ENCODE measurements around the gene NSD2. TPM values are rescaled to one million over a fixed set of nuclear protein-coding genes. Genes with fewer than 3 reads are reported as not detected.

Gene NSD2
- total RNA-seq, 2 donors from 2014 or later, result 18.8 to 35.4 TPM

DNA sequence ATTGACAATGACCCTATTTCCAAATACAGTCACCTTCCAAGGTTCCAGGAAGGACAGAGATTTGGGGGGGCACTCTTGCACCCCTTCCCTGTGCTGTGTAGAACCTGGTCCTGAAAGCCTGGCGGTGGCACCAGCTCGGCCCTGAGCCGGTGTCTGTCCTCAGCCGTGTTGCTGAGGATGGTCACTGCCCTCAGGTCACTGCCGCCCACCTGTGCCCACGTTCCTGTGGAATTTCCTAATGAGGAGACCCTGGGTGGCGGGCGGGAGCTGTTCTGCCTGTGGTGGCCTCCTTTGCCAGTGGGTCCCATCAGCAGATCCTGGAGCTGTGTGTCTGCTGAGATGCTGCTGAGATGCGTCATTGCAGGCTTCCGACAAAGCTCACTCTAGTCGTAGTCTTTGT, 104.7 kb downstream of the NSD2 start:
- H3K27ac ChIP-seq, result no peak overlapping the region
- no peaks in the 10 kb centered on the region for H3K27me3 ChIP-seq (replicated peaks; ENCODE audit: insufficient read depth)
- ATAC-seq (ENCODE audit: insufficient number of reproducible peaks, low FRiP score, low read depth) (no peak), DNase-seq (ENCODE audit: low spot score) (no peak)
- TF ChIP-seq, protein P1, sequence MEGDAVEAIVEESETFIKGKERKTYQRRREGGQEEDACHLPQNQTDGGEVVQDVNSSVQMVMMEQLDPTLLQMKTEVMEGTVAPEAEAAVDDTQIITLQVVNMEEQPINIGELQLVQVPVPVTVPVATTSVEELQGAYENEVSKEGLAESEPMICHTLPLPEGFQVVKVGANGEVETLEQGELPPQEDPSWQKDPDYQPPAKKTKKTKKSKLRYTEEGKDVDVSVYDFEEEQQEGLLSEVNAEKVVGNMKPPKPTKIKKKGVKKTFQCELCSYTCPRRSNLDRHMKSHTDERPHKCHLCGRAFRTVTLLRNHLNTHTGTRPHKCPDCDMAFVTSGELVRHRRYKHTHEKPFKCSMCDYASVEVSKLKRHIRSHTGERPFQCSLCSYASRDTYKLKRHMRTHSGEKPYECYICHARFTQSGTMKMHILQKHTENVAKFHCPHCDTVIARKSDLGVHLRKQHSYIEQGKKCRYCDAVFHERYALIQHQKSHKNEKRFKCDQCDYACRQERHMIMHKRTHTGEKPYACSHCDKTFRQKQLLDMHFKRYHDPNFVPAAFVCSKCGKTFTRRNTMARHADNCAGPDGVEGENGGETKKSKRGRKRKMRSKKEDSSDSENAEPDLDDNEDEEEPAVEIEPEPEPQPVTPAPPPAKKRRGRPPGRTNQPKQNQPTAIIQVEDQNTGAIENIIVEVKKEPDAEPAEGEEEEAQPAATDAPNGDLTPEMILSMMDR (IDR thresholded peaks at IDR 0.05), result no peak
- H3K4me3 ChIP-seq, result no peak overlapping the region
- peaks cover 36% of the 10 kb centered on the region for H3K36me3 ChIP-seq
- no peaks in the 10 kb centered on the region for H3K4me1 ChIP-seq (ENCODE audit: control insufficient read depth in 1 of 2, low read depth in 2 of 2)
- no peaks in the 10 kb centered on the region for H3K9me3 ChIP-seq

DNA sequence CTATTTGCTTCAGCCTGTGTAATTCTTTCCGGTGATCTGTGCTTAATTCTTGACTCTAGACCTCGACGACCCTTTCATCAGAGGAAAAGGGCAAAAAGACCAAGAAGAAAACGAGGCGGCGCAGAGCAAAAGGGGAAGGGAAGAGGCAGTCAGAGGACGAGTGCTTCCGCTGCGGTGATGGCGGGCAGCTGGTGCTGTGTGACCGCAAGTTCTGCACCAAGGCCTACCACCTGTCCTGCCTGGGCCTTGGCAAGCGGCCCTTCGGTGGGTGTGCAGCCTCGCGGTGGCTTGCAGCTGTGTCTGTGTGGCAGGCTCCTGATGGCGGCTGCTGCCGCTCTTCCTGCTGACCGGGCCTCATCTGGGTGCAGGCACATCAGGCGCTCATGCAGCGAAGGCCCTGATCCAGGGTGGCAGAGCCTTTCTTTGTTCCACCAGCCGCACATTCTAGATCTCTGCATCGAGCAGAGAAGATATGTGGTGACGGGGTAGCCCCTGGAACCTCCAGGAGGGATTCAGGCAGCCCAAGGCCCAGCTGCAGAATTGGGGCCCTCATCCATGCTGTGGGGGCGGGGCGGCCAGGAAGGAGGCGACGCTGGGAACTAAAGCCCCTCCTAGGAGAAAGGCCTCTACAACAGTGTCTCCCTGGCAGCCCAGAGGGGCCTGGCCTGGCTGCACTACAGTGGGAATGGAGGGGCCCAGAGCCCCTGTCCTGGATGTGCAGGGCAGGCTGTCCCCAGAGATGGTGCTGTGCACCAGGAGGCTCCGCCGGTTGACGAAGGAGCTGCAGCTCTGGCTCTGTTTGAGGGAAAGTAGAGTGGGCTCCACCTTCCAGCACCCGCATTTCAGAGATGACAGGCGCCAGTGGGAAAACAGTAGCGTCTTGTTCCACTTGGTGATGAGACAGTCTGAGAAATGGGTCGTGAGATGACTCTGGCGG, 105.5 kb downstream of the NSD2 start:
- Histone ChIP-seq H3K27ac (no peak overlapping the region), H3K27me3 (replicated peaks; ENCODE audit: insufficient read depth) (no peaks in the 10 kb centered on the region), H3K9me3 (no peaks in the 10 kb centered on the region), H3K36me3 (peaks cover 36% of the 10 kb centered on the region), H3K4me1 (ENCODE audit: control insufficient read depth in 1 of 2, low read depth in 2 of 2) (no peaks in the 10 kb centered on the region), H3K4me3 (no peak overlapping the region)
- ATAC-seq (ENCODE audit: insufficient number of reproducible peaks, low FRiP score, low read depth) (no peak), DNase-seq (ENCODE audit: low spot score) (no peak)
- TF ChIP-seq, protein P1 (IDR thresholded peaks at IDR 0.05), result no peak

DNA sequence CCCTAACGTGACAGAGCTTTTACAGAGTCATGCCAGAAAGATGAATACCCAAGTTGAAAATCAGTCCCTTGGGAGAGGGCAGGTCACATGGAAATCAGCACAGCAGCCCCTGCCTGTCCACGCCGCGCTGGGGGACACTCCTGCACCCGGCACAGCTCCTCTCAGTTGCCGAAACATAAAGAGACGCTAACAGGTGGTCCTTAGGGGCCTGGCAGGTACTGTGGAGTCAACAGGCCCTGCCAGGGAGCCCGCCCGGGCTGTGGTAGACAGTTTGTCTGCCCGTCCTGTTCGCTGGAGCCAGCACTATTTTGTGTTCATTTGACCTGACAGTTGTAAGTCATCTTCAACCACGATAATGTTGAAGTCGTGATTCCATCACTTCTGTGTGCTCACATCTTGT, 107.0 kb downstream of the NSD2 start:
- Histone ChIP-seq H3K27ac (no peak overlapping the region), H3K27me3 (replicated peaks; ENCODE audit: insufficient read depth) (no peaks in the 10 kb centered on the region), H3K36me3 (peaks cover 45% of the 10 kb centered on the region), H3K9me3 (no peaks in the 10 kb centered on the region), H3K4me3 (no peak overlapping the region), H3K4me1 (ENCODE audit: control insufficient read depth in 1 of 2, low read depth in 2 of 2) (no peaks in the 10 kb centered on the region)
- DNase-seq (ENCODE audit: low spot score) (no peak), ATAC-seq (ENCODE audit: insufficient number of reproducible peaks, low FRiP score, low read depth) (no peak)
- TF ChIP-seq, protein P1 (IDR thresholded peaks at IDR 0.05), result no peak

DNA sequence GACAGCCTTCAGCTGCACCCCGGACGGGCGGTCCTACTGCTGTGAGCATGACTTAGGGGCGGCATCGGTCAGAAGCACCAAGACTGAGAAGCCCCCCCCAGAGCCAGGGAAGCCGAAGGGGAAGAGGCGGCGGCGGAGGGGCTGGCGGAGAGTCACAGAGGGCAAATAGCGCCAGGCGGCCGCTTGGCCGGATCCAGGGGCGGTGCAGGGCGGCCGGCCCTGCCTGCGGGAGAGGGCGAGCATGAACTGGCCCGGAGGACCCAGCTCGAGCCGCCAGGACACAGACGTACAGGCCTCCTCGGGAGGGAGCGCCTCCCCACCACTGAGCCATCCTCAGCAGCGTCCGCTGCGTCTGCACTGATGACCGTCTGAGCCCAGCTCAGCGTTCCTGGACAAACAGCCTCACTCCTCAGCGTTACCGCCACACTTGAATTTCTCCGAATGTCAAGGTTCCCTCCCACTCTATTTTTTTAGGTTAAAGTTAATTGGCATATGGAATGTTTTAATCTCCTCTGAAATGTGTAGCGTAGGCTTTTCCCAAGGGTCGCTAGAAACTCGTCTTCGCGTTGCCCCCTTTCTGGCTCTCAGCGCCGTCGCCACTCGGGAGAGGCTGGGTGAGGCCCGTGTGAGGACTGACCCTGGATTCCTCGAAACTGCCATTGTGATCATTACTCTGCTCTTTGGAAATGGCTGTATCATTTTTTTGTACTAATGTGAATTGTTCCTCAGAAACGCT, 107.7 kb downstream of the NSD2 start:
- ATAC-seq (ENCODE audit: insufficient number of reproducible peaks, low FRiP score, low read depth), result no peak
- DNase-seq (ENCODE audit: low spot score), result no peak

More for the DNA sequence above, 107.7 kb downstream of the NSD2 start:
- TF ChIP-seq, protein P1 (IDR thresholded peaks at IDR 0.05), result no peak
- no peak overlapping the region for H3K4me3 ChIP-seq
- H3K27ac ChIP-seq, result no peak overlapping the region
- H3K36me3 ChIP-seq, result peaks cover 52% of the 10 kb centered on the region
- H3K4me1 ChIP-seq (ENCODE audit: control insufficient read depth in 1 of 2, low read depth in 2 of 2), result no peaks in the 10 kb centered on the region
- H3K27me3 ChIP-seq (replicated peaks; ENCODE audit: insufficient read depth), result no peaks in the 10 kb centered on the region
- no peaks in the 10 kb centered on the region for H3K9me3 ChIP-seq
